GM12874 (cell line): ENCODE measurements around the gene FNTB.

ENCODE experiments used
- TF ChIP-seq, protein P1 (sequence below): IDR thresholded peaks from 2 replicates; pipeline ENCODE4 v1.5.1; 2011; ENCODE audit warnings: low read depth, mild to moderate bottlenecking, control low read depth, low read length, moderate library complexity; ENCODE audit not compliant: insufficient read depth

Gene FNTB

GRCh38 chr14:65079768-65080167 is 93.1 kb downstream of the FNTB start:
- TF ChIP-seq, protein P1, sequence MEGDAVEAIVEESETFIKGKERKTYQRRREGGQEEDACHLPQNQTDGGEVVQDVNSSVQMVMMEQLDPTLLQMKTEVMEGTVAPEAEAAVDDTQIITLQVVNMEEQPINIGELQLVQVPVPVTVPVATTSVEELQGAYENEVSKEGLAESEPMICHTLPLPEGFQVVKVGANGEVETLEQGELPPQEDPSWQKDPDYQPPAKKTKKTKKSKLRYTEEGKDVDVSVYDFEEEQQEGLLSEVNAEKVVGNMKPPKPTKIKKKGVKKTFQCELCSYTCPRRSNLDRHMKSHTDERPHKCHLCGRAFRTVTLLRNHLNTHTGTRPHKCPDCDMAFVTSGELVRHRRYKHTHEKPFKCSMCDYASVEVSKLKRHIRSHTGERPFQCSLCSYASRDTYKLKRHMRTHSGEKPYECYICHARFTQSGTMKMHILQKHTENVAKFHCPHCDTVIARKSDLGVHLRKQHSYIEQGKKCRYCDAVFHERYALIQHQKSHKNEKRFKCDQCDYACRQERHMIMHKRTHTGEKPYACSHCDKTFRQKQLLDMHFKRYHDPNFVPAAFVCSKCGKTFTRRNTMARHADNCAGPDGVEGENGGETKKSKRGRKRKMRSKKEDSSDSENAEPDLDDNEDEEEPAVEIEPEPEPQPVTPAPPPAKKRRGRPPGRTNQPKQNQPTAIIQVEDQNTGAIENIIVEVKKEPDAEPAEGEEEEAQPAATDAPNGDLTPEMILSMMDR, result no peak

GRCh38 chr14:65080960-65081747 is 94.5 kb downstream of the FNTB start:
- TF ChIP-seq, protein P1, result no peak

- TF ChIP-seq, protein P1, result no peak
Observed at GRCh38 chr14:65082930-65083329, 96.2 kb downstream of the FNTB start.

DNA sequence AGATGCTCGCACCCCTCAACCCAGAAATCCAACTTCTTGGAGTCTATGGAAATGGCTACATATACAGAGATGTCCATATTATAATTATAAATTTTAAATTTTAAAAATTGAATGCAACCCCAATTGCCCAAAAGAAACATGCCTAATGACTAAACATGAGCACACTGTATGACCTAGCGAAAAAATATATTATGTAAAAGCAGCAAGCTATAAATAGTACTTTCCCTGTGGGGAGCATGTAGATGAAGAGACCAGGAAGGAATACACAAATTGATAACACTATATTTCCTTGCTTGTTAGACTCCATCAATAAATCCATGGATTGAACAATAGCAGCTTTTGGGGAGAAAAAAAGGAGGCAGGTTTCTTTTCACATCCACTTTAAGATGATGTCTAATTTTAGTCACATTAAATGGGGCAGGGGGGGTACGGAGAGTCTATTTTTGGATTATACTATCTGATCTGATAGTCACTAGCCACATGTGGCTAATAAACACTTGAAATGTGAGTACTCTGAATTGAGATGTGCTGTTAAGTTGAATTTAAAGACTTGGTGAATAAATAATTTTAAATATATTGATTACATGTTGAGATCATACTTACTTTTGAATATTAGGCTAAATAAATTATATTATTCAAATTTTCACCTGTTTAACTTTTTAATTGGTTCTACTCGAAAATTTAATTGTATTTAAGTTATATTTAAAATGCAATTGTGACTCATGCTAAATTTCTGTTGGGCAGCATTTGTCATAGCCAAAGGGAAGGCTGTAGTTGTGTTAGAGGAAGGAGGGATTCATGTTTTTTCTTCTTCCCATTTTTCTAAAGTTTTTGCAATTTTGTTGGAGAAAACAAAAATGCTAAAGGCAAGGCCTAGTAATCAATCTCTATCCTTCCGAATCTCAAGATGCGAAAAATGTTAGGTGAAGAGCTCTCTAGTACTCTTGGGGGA is 98.1 kb downstream of the FNTB start:
- TF ChIP-seq, protein P1, result no peak

GRCh38 chr14:65092349-65092748 is 105.7 kb downstream of the FNTB start:
- TF ChIP-seq, protein P1, result no peak

GRCh38 chr14:65095633-65096205 is 109.0 kb downstream of the FNTB start:
- TF ChIP-seq, protein P1, result no peak
